HG03103 (cell line): ENCODE results near the gene MAP2.

ENCODE experiments used
- ATAC-seq: cut with Tn5 transposase; IDR thresholded peaks from one replicate; pipeline ENCODE4 v1.9.1; 2021; ENCODE audit warnings: low read depth; ENCODE audit not compliant: unreplicated experiment

MAP2 gene

DNA sequence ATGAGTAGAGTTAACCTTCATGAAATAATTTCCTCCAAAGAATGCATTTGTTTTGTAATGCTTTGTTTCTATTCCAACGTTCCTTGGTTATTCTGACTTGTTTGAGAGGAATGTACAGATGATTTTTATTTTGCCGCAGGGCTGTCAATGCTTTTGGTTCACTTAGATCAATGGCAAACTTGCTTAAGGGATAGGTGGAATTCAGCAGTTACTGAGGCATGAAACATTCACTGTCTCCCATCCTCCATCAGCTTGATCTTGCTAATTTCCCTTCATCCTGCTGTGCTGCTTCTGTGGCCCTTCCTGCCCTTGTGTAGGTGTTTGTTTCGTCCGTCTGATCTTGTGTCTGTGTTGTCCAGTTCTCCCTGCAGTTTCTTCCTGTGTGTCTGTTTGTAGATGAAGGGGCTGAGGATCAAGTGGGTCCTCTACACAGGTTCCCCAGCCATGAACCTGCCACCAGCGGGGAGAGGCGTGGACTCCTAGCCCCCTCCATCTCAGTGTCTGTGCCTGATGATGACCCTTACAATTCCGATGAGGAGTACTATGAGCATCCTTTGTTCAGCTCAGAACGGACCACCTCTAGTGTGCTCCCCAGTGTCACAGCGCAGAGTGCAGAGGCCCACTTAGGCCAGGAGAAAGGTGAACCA is 263.6 kb downstream of the MAP2 start:
- ATAC-seq: no peak

DNA sequence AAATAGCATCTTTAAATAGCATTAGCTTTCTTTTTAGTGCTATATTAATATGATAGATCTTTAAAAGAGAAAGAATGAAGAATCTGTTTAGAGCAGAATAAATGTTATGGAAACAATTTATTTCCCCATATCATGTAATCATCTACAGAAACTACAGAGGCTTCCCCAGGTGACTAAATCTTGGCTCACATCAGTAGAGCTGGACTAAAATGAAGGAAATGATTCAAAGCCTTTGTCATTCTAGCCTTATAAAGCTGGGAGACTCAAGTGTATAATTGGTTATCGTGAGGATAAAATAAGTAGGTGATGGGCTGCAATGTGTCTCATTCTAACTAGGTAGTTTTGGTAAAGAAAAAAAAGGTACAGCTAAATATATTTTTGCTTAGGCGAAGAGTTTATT is 264.5 kb downstream of the MAP2 start:
- no peak for ATAC-seq

GRCh38 chr2:209690029-209690754 is 266.3 kb downstream of the MAP2 start:
- ATAC-seq: no peak

GRCh38 chr2:209694748-209695147 is 270.9 kb downstream of the MAP2 start:
- no peak for ATAC-seq

GRCh38 chr2:209696836-209697711 is 273.2 kb downstream of the MAP2 start:
- ATAC-seq: peak; percentile 62

DNA sequence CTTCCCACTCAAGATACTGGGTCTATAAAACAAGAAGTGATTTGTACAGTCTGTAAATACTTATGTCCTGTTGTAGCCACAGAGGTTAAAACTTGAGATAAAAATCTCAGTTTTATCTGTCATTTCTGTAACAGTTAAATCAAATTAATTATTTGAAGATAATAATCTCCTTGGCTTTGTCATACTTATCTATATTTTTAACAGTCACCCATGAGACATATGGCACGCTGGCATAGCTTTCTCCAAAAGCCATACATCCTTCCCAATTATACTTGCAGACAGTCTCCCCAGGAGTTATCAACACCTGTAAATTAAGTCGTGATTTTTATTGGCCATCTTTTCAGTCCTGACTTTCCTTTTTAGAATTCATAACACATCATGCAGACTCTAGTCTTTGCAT is 278.9 kb downstream of the MAP2 start:
- no peak for ATAC-seq

GRCh38 chr2:209713219-209713618 is 289.4 kb downstream of the MAP2 start:
- ATAC-seq: no peak

- ATAC-seq: no peak
Measured at GRCh38 chr2:209719034-209719433, 295.2 kb downstream of the MAP2 start.

DNA sequence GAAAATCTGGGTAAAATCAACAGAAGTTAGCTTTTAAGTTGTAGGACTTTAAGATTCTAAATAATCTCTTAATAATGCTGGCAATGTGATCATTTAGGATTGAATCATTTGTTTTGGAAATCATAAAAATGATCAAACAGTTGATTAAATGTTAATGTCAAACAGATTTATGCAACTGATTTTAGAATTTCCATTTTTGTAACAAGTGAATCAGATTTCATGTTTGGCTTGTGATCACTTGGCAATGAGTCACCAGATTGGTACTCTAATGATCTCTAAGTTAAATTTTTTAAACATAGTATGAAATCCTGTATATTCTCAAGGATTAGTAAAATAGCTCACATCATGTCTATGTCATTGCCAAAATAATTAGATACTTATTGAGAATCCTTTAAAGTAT is 297.6 kb downstream of the MAP2 start:
- ATAC-seq: no peak

DNA sequence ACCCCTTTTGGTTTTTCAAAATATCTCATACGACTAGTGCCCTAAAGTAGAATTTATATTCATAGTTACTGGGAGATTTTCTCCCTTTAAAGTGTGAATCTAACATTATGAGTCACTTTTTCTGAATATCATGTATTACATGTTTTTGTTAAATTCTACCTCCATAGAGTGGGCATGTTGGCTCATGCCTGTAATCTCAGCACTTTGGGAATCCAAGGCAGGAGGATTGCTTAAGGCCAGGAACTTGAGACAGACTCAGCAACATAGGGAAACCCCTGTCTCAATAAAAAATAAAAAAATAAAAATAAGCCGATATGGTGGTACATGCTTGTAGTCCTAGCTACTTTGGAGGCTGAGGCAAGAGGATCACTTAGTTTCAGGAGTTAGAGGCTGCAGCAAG is 302.5 kb downstream of the MAP2 start:
- ATAC-seq: no peak

- no peak for ATAC-seq
Measured at GRCh38 chr2:209727077-209727476, 303.2 kb downstream of the MAP2 start.

- ATAC-seq: no peak
Measured at GRCh38 chr2:209734805-209735204, 311.0 kb downstream of the MAP2 start.

- no peak for ATAC-seq
Measured at GRCh38 chr2:209741953-209742352, 318.1 kb downstream of the MAP2 start.

- no peak for ATAC-seq
Measured at GRCh38 chr2:209753020-209753419, 329.2 kb downstream of the MAP2 start.

DNA sequence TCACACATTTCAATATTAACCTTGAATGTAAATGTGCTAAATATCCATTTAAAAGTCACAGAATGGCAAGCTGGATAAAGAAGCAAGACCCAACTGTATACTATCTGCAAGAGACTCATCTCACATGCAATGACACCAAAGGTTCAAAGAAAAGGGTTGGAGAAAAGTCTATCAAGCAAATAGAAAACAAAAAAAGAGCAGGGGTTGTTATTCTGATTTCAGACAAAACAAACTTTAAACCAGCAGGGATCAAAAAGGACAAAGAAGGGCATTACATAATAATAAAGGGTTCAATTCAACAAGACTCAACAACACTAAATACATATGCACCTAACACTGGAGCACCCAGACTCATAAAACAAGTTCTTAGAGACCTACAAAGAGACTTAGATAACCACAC is 333.3 kb downstream of the MAP2 start:
- ATAC-seq: no peak

DNA sequence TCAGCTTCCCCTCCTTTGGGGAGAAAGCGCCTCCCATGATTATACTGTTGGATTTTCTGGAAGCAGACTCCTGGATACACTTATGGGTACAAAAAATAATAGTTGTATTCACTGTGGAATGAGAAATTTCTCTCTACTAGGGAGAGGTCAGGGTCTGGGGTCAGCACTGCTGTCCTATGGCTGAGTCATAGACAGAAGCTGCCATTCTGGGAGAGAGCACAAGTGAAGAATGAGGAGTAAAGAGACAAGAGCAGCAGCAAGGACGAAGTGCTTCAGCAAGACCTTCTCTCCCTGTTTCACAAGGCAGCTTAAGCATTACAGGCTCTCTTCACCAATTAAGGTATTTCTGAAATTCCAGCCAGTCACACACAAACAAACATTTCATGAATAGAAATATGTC is 337.7 kb downstream of the MAP2 start:
- ATAC-seq: no peak

- no peak for ATAC-seq
Measured at GRCh38 chr2:209762563-209762962, 338.7 kb downstream of the MAP2 start.

DNA sequence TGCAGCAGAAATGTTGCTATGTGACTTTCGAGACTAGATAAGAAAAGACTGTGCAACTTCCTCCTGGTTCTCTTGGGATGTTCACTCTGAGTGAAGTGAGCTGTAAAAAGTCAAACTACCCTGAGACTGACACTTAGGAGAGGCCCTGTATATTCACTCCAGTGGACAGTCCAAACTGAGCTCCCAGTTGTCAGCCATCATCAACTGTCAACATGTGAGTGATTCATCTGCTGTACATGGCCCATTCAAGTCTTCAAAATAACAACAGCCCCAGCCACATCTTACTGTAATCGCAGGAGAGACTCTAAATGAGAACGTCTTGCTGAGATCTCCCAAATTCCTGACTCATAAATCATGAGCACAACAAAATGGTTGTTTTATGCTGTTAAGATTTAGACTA is 339.3 kb downstream of the MAP2 start:
- ATAC-seq: no peak

DNA sequence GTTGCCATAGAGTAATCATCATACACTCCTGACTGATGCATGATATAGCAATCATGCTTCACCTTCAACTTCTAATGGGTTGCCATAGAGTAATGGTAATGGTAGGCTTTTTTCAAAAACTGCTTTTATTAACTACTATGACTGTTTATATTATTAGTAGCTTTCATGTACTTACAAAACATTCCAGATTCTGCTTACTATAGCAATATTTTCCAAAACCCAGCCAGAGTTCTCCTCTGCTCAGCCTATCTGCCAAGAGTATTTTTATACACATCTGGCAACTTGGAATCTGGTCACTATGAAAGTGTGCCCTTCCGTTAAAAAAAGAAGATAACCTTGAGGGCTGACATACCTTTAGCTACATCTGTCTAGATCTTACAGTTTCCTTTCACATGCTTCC is 342.8 kb downstream of the MAP2 start:
- no peak for ATAC-seq

DNA sequence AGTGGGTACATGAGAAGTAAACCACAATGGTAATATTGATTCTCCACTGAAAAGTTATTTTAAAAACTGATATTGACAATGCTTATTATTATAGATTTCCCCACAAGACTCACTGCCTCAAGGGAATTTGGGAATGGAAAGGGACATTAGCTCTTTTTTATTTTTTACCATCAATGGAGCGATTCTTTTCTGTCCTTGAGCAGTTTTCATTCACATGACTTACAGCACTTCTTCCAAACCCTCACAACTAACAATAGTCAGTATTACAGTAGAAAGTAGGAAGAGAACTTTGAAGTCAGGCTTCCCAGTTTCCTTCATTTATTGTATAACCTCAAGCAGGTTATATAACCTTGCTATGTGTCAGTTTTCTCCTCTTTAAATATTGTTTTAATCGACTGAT is 343.5 kb downstream of the MAP2 start:
- no peak for ATAC-seq

- ATAC-seq: no peak
Measured at GRCh38 chr2:209768557-209768956, 344.7 kb downstream of the MAP2 start.
